ENCODE data around the gene CLECL1. TPM values are rescaled to one million over a fixed set of nuclear protein-coding genes. Genes with fewer than 3 reads are reported as not detected.
A peak's percentile ranks its signal among the peaks of the same experiment; 100 is the strongest.

CLECL1 gene
- total RNA-seq, 2 experiments from 2014 or later: 1.3 to 1.6 TPM

GRCh38 chr12:9759694-9760093 lies 26.8 kb upstream of the CLECL1 start:
- H3K36me3 Mint-ChIP-seq (ENCODE audit: low read depth): peaks cover 63% of the 10 kb centered on the region
- H3K9me3 Mint-ChIP-seq (ENCODE audit: insufficient read depth): peaks cover 5% of the 10 kb centered on the region
- peak overlapping the region; percentile 92 for H3K4me3 Mint-ChIP-seq
- ChIA-PET POLR2A (interaction anchor here (1.0 to 15.5 kb wide), 19 partner anchors 9 to 799 kb away, joined by 3 to 494 read pairs (median 23); partner anchors contain the start of genes CLEC2B and CLEC2D), CTCF (interaction anchor here (1.0 to 17.2 kb wide), 9 partner anchors 9 to 181 kb away, joined by 3 to 855 read pairs (median 12); partner anchors contain the start of genes CLEC2B and CLEC2D)
- peak overlapping the region; percentile 94 for H3K27ac Mint-ChIP-seq
- H3K4me1 Mint-ChIP-seq (ENCODE audit: low read depth): peaks cover 40% of the 10 kb centered on the region
- H3K27me3 Mint-ChIP-seq (ENCODE audit: low read depth): no peaks in the 10 kb centered on the region
- DNase-seq: no peak
- no peak for ATAC-seq

GRCh38 chr12:9758119-9758518 lies 25.2 kb upstream of the CLECL1 start:
- CTCF ChIA-PET: interaction anchor here (0.7 to 17.2 kb wide), 13 partner anchors 7 to 800 kb away, joined by 3 to 855 read pairs (median 4); partner anchors contain the start of gene CLEC2B
- H3K4me3 Mint-ChIP-seq: peak overlapping the region; percentile 92
- no peak for DNase-seq
- peaks cover 5% of the 10 kb centered on the region for H3K9me3 Mint-ChIP-seq (ENCODE audit: insufficient read depth)
- peaks cover 78% of the 10 kb centered on the region for H3K36me3 Mint-ChIP-seq (ENCODE audit: low read depth)
- no peaks in the 10 kb centered on the region for H3K27me3 Mint-ChIP-seq (ENCODE audit: low read depth)
- peak; percentile 5 for ATAC-seq
- peak overlapping the region; percentile 94 for H3K27ac Mint-ChIP-seq
- POLR2A ChIA-PET: interaction anchor here (0.6 to 15.5 kb wide), 34 partner anchors 8 to 801 kb away, joined by 3 to 494 read pairs (median 6); partner anchors contain the start of genes CLEC2B, CLEC2D and KLRD1
- H3K4me1 Mint-ChIP-seq (ENCODE audit: low read depth): peaks cover 40% of the 10 kb centered on the region

GRCh38 chr12:9757433-9758025 lies 24.6 kb upstream of the CLECL1 start:
- peaks cover 82% of the 10 kb centered on the region for H3K36me3 Mint-ChIP-seq (ENCODE audit: low read depth)
- peaks cover 44% of the 10 kb centered on the region for H3K4me1 Mint-ChIP-seq (ENCODE audit: low read depth)
- POLR2A ChIA-PET: interaction anchor here (0.6 to 15.5 kb wide), 18 partner anchors 10 to 797 kb away, joined by 3 to 494 read pairs (median 12); partner anchors contain the start of genes CLEC2B and CLEC2D

GRCh38 chr12:9756706-9757105 lies 23.8 kb upstream of the CLECL1 start:
- Mint-ChIP-seq H3K27me3 (ENCODE audit: low read depth) (no peaks in the 10 kb centered on the region), H3K27ac (peak overlapping the region; percentile 94), H3K4me1 (ENCODE audit: low read depth) (peaks cover 39% of the 10 kb centered on the region), H3K4me3 (peak overlapping the region; percentile 92), H3K9me3 (ENCODE audit: insufficient read depth) (no peaks in the 10 kb centered on the region), H3K36me3 (ENCODE audit: low read depth) (peaks cover 78% of the 10 kb centered on the region)
- DNase-seq (no peak), ATAC-seq (no peak)
- POLR2A ChIA-PET: interaction anchor here (1.0 to 15.5 kb wide), 10 partner anchors 11 to 797 kb away, joined by 3 to 494 read pairs (median 46); partner anchors contain the start of genes CLEC2B and CLEC2D
- CTCF ChIA-PET: interaction anchor here (2.1 to 17.2 kb wide), 5 partner anchors 14 to 111 kb away, joined by 8 to 855 read pairs (median 24); partner anchors contain the start of gene CLEC2B

More at GRCh38 chr12:9757433-9758025, 24.6 kb upstream of the CLECL1 start:
- CTCF ChIA-PET: interaction anchor here (1.1 to 17.2 kb wide), 7 partner anchors 7 to 383 kb away, joined by 3 to 855 read pairs (median 24); partner anchors contain the start of gene CLEC2B
- Mint-ChIP-seq H3K27me3 (ENCODE audit: low read depth) (no peaks in the 10 kb centered on the region), H3K9me3 (ENCODE audit: insufficient read depth) (peaks cover 3% of the 10 kb centered on the region), H3K27ac (peak overlapping the region; percentile 94), H3K4me3 (peak overlapping the region; percentile 92)
- no peak for DNase-seq
- peak; percentile 5 for ATAC-seq

- Mint-ChIP-seq H3K4me3 (peak overlapping the region; percentile 92), H3K27ac (peak overlapping the region; percentile 94), H3K36me3 (ENCODE audit: low read depth) (peaks cover 82% of the 10 kb centered on the region), H3K9me3 (ENCODE audit: insufficient read depth) (no peaks in the 10 kb centered on the region), H3K4me1 (ENCODE audit: low read depth) (peaks cover 42% of the 10 kb centered on the region), H3K27me3 (ENCODE audit: low read depth) (no peaks in the 10 kb centered on the region)
- no peak for ATAC-seq
- DNase-seq: no peak
- CTCF ChIA-PET: interaction anchor here (2.1 to 17.2 kb wide), 5 partner anchors 11 to 111 kb away, joined by 6 to 855 read pairs (median 16); partner anchors contain the start of gene CLEC2B
- POLR2A ChIA-PET: interaction anchor here (0.7 to 15.5 kb wide), 9 partner anchors 11 to 798 kb away, joined by 3 to 494 read pairs (median 15); partner anchors contain the start of genes CLEC2B and CLEC2D
These were observed 23.3 kb upstream of the CLECL1 start for GRCh38 chr12:9756170-9756569.

GRCh38 chr12:9755567-9755966 lies 22.7 kb upstream of the CLECL1 start:
- ATAC-seq: no peak
- Mint-ChIP-seq H3K4me1 (ENCODE audit: low read depth) (peaks cover 45% of the 10 kb centered on the region), H3K27ac (peak overlapping the region; percentile 76), H3K4me3 (peak overlapping the region; percentile 92), H3K9me3 (ENCODE audit: insufficient read depth) (no peaks in the 10 kb centered on the region), H3K36me3 (ENCODE audit: low read depth) (peaks cover 82% of the 10 kb centered on the region), H3K27me3 (ENCODE audit: low read depth) (no peaks in the 10 kb centered on the region)
- ChIA-PET CTCF (interaction anchor here (2.1 to 17.2 kb wide), 5 partner anchors 10 to 112 kb away, joined by 6 to 855 read pairs (median 16); partner anchors contain the start of gene CLEC2B), POLR2A (interaction anchor here (0.7 to 15.5 kb wide), 7 partner anchors 12 to 799 kb away, joined by 3 to 494 read pairs (median 103); partner anchors contain the start of genes CLEC2B and CLEC2D)
- no peak for DNase-seq

GRCh38 chr12:9755035-9755434 lies 22.1 kb upstream of the CLECL1 start:
- DNase-seq (no peak), ATAC-seq (no peak)
- ChIA-PET POLR2A (interaction anchor here (0.6 to 15.5 kb wide), 9 partner anchors 12 to 111 kb away, joined by 3 to 494 read pairs (median 15); partner anchors contain the start of genes CLEC2B and CLEC2D), CTCF (interaction anchor here (0.7 to 17.2 kb wide), 6 partner anchors 10 to 155 kb away, joined by 3 to 855 read pairs (median 9); partner anchors contain the start of gene CLEC2B)
- no peaks in the 10 kb centered on the region for H3K9me3 Mint-ChIP-seq (ENCODE audit: insufficient read depth)
- H3K27ac Mint-ChIP-seq: peak overlapping the region; percentile 79
- peaks cover 80% of the 10 kb centered on the region for H3K36me3 Mint-ChIP-seq (ENCODE audit: low read depth)
- H3K4me1 Mint-ChIP-seq (ENCODE audit: low read depth): peaks cover 49% of the 10 kb centered on the region
- H3K27me3 Mint-ChIP-seq (ENCODE audit: low read depth): no peaks in the 10 kb centered on the region
- H3K4me3 Mint-ChIP-seq: peak overlapping the region; percentile 92

GRCh38 chr12:9754099-9754927 lies 21.4 kb upstream of the CLECL1 start:
- peaks cover 49% of the 10 kb centered on the region for H3K4me1 Mint-ChIP-seq (ENCODE audit: low read depth)
- no peak for DNase-seq
- ChIA-PET POLR2A (interaction anchor here (0.6 to 15.5 kb wide), 6 partner anchors 11 to 112 kb away, joined by 3 to 494 read pairs (median 5); partner anchors contain the start of gene CLEC2B), CTCF (interaction anchor here (0.7 to 17.2 kb wide), 9 partner anchors 9 to 156 kb away, joined by 3 to 855 read pairs (median 6); partner anchors contain the start of gene CLEC2B)
- ATAC-seq: no peak
- H3K36me3 Mint-ChIP-seq (ENCODE audit: low read depth): peaks cover 72% of the 10 kb centered on the region
- H3K27ac Mint-ChIP-seq: peak overlapping the region; percentile 79
- H3K4me3 Mint-ChIP-seq: peak overlapping the region; percentile 92
- H3K9me3 Mint-ChIP-seq (ENCODE audit: insufficient read depth): no peaks in the 10 kb centered on the region
- H3K27me3 Mint-ChIP-seq (ENCODE audit: low read depth): no peaks in the 10 kb centered on the region

GRCh38 chr12:9753498-9753897 lies 20.6 kb upstream of the CLECL1 start:
- no peaks in the 10 kb centered on the region for H3K27me3 Mint-ChIP-seq (ENCODE audit: low read depth)
- peaks cover 51% of the 10 kb centered on the region for H3K4me1 Mint-ChIP-seq (ENCODE audit: low read depth)
- ATAC-seq: no peak
- ChIA-PET POLR2A (interaction anchor here (0.8 to 15.5 kb wide), 7 partner anchors 9 to 114 kb away, joined by 3 to 494 read pairs (median 4); no protein-coding TSS in a partner anchor), CTCF (interaction anchor here (0.8 to 17.2 kb wide), 7 partner anchors 7 to 62 kb away, joined by 3 to 855 read pairs (median 38); partner anchors contain the start of gene CD69)
- H3K9me3 Mint-ChIP-seq (ENCODE audit: insufficient read depth): no peaks in the 10 kb centered on the region
- peak overlapping the region; percentile 62 for H3K27ac Mint-ChIP-seq
- DNase-seq: no peak
- H3K36me3 Mint-ChIP-seq (ENCODE audit: low read depth): peaks cover 65% of the 10 kb centered on the region
- H3K4me3 Mint-ChIP-seq: peak overlapping the region; percentile 43

- Mint-ChIP-seq H3K9me3 (ENCODE audit: insufficient read depth) (no peaks in the 10 kb centered on the region), H3K4me1 (ENCODE audit: low read depth) (peaks cover 52% of the 10 kb centered on the region), H3K36me3 (ENCODE audit: low read depth) (peaks cover 61% of the 10 kb centered on the region), H3K4me3 (peak overlapping the region; percentile 43), H3K27ac (peak overlapping the region; percentile 62), H3K27me3 (ENCODE audit: low read depth) (no peaks in the 10 kb centered on the region)
- no peak for ATAC-seq
- DNase-seq: no peak
- ChIA-PET CTCF (interaction anchor here (0.8 to 17.2 kb wide), 7 partner anchors 7 to 62 kb away, joined by 3 to 855 read pairs (median 38); partner anchors contain the start of gene CD69), POLR2A (interaction anchor here (0.8 to 15.5 kb wide), 7 partner anchors 9 to 114 kb away, joined by 3 to 494 read pairs (median 4); no protein-coding TSS in a partner anchor)
These were observed 20.2 kb upstream of the CLECL1 start for GRCh38 chr12:9753073-9753472.
